GM23338 (cell line): ENCODE measurements around the gene MYDGF. TPM values are rescaled to one million over a fixed set of nuclear protein-coding genes. Genes with fewer than 3 reads are reported as not detected.

Source experiments
- ATAC-seq: fragments of 200-7000 bp; cut with Tn5 transposase; 3 replicates; pipeline ENCODE4 v1.9.1; 2020
- DNase-seq: peaks from one replicate; pipeline ENCODE4 v3.0.0-alpha.2; 2015; ENCODE audit warnings: low spot score
- H2AFZ ChIP-seq: fragments of 200-600 bp; sonication (generic); 2 replicates; pipeline ENCODE4 v1.8.0; 2016; ENCODE audit warnings: antibody characterized with exemption, mild to moderate bottlenecking, moderate library complexity
- H3F3A ChIP-seq: fragments of 200-600 bp; sonication (generic); replicated peaks from 2 replicates; pipeline ENCODE4 v1.8.0; 2017; ENCODE audit warnings: antibody characterized with exemption, mixed run types, low read depth
- H3K27ac ChIP-seq: fragments of 200-600 bp; sonication (generic); 2 replicates; pipeline ENCODE4 v1.6.1; 2016; ENCODE audit warnings: low read depth
- H3K27me3 ChIP-seq: fragments of 200-600 bp; sonication (generic); 2 replicates; pipeline ENCODE4 v1.8.0; 2016; ENCODE audit warnings: mild to moderate bottlenecking, mixed run types, moderate library complexity; ENCODE audit not compliant: insufficient read depth
- H3K36me3 ChIP-seq: fragments of 200-600 bp; sonication (generic); 2 replicates; pipeline ENCODE4 v1.8.0; 2016; ENCODE audit warnings: mild to moderate bottlenecking; ENCODE audit not compliant: insufficient read depth
- H3K4me1 ChIP-seq: fragments of 200-600 bp; sonication (generic); 2 replicates; pipeline ENCODE4 v1.8.0; 2016; ENCODE audit warnings: mild to moderate bottlenecking, moderate library complexity; ENCODE audit not compliant: insufficient read depth
- H3K4me2 ChIP-seq: fragments of 200-600 bp; sonication (generic); 2 replicates; pipeline ENCODE4 v1.7.1; 2017; ENCODE audit warnings: mixed run types
- H3K4me3 ChIP-seq: fragments of 200-600 bp; sonication (generic); 2 replicates; pipeline ENCODE4 v1.6.1; 2016; ENCODE audit warnings: mixed run types
- H3K79me2 ChIP-seq: fragments of 200-600 bp; sonication (generic); replicated peaks from 2 replicates; pipeline ENCODE4 v1.8.0; 2017; ENCODE audit warnings: mild to moderate bottlenecking; ENCODE audit not compliant: insufficient read depth
- H3K9me2 ChIP-seq: fragments of 200-600 bp; sonication (generic); 2 replicates; pipeline ENCODE4 v1.8.0; 2017; ENCODE audit not compliant: insufficient read depth
- H4K20me1 ChIP-seq: fragments of 200-600 bp; sonication (generic); replicated peaks from 2 replicates; pipeline ENCODE4 v1.8.0; 2017; ENCODE audit warnings: mild to moderate bottlenecking; ENCODE audit not compliant: insufficient read depth
- H3K27ac Mint-ChIP-seq: 2 replicates; pipeline ENCODE4 v1.8.0; 2020; ENCODE audit warnings: inconsistent platforms, mild to moderate bottlenecking, moderate library complexity, mixed read lengths
- H3K27me3 Mint-ChIP-seq: 3 replicates; pipeline ENCODE4 v1.8.0; 2022; ENCODE audit warnings: low read depth, mild to moderate bottlenecking, moderate library complexity, mixed read lengths, inconsistent platforms; ENCODE audit not compliant: insufficient read depth, poor library complexity
- H3K36me3 Mint-ChIP-seq: 3 replicates; pipeline ENCODE4 v1.8.0; 2021; ENCODE audit warnings: low read depth, mild to moderate bottlenecking, inconsistent platforms, moderate library complexity, mixed read lengths
- H3K4me1 Mint-ChIP-seq: 3 replicates; pipeline ENCODE4 v1.8.0; 2020; ENCODE audit warnings: mild to moderate bottlenecking, inconsistent platforms, mixed read lengths
- H3K4me3 Mint-ChIP-seq: 3 replicates; pipeline ENCODE4 v1.8.0; 2021; ENCODE audit warnings: moderate library complexity, mild to moderate bottlenecking, inconsistent platforms, mixed read lengths
- H3K9me3 Mint-ChIP-seq: 3 replicates; pipeline ENCODE4 v1.8.0; 2020; ENCODE audit warnings: moderate library complexity, mild to moderate bottlenecking, inconsistent platforms, mixed read lengths
- CREB1 ChIP-seq: fragments of 250-450 bp; sonication (Bioruptor Pico); IDR thresholded peaks from 2 replicates; pipeline ENCODE4 v1.5.0; 2020; ENCODE audit warnings: low read depth, mild to moderate bottlenecking, moderate library complexity
- EZH2 ChIP-seq: fragments of 200-600 bp; sonication (generic); IDR thresholded peaks from one replicate; pipeline ENCODE4 v1.8.0; 2017; ENCODE audit warnings: antibody characterized with exemption, mild to moderate bottlenecking, low read depth; ENCODE audit not compliant: unreplicated experiment
- EZH2phosphoT487 ChIP-seq: fragments of 200-600 bp; sonication (generic); IDR thresholded peaks from one replicate; pipeline ENCODE4 v1.8.1; 2018; ENCODE audit warnings: antibody characterized with exemption; ENCODE audit not compliant: unreplicated experiment
- JUNB ChIP-seq: IDR thresholded peaks from one replicate; pipeline ENCODE4 v1.6.1; 2016; ENCODE audit warnings: antibody characterized with exemption; ENCODE audit not compliant: unreplicated experiment
- NANOG ChIP-seq: IDR thresholded peaks from 2 replicates; pipeline ENCODE4 v1.6.1; 2016; ENCODE audit warnings: antibody characterized with exemption, borderline replicate concordance
- POLR2AphosphoS5 ChIP-seq: IDR thresholded peaks from 2 replicates; pipeline ENCODE4 v1.6.1; 2016; ENCODE audit warnings: antibody characterized with exemption, low read depth
- STAT1 ChIP-seq: IDR thresholded peaks from one replicate; pipeline ENCODE4 v1.6.1; 2016; ENCODE audit warnings: antibody characterized with exemption; ENCODE audit not compliant: unreplicated experiment
- ZNF114 ChIP-seq: fragments of 250-450 bp; sonication (Bioruptor Pico); IDR thresholded peaks from 2 replicates; pipeline ENCODE4 v1.5.0; 2020; ENCODE audit warnings: mild to moderate bottlenecking, moderate library complexity
- ZNF331 ChIP-seq: fragments of 250-450 bp; sonication (Bioruptor Pico); IDR thresholded peaks from 2 replicates; pipeline ENCODE4 v1.5.0; 2020; ENCODE audit warnings: low read depth, mild to moderate bottlenecking, moderate library complexity
- ZNF462 ChIP-seq: fragments of 250-450 bp; sonication (Bioruptor Pico); IDR thresholded peaks from 2 replicates; pipeline ENCODE4 v1.5.0; 2020; ENCODE audit warnings: mild to moderate bottlenecking, moderate library complexity
- polyA plus RNA-seq: library from polyadenylated mRNA; unstranded; fragments of >200 nt; fragmentation: Nextera tagmentation; extraction: Ambion mirVana; gene quantifications from 2 replicates; pipeline ENCODE4 v1.2.1, GENCODE V29; 2016
- total RNA-seq: library from RNA; depleted of rRNA; stranded (reverse); fragments of >200 nt; shearing (Covaris generic); gene quantifications from 2 replicates; pipeline ENCODE4 v1.2.3, GENCODE V29; 2014
- TF ChIP-seq, protein P1 (sequence below): IDR thresholded peaks from 2 replicates; pipeline ENCODE4 v1.6.1; 2016; ENCODE audit warnings: antibody characterized with exemption

Gene MYDGF
- total and polyA plus RNA-seq, 2 experiments from 2014 or later: 42.3 to 99.5 TPM

DNA sequence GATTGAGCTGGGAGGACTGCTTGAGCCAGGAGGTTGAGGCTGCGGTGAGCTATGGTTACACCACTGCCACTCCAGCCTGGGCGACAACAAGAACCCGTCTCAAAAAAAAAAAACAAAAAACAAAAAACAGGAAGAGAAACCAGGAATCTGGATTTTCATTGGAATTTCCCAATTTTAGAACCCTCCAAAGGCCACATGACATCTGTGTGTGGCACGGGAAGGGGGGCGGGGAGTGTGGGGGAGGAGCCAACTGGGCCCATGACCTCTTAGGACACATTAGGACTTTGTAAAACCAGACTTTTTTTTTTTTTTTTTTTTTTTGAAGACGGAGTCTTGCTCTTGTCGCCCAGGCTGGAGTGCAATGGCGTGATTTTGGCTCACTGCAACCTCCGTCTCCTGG is 21.2 kb upstream of the MYDGF start (continued):
- no peak for TF ChIP-seq ZNF462 (CRISPR knock-in tag)
- no peak for TF ChIP-seq STAT1
- no peak for TF ChIP-seq EZH2
- TF ChIP-seq CREB1: no peak
- no peak for TF ChIP-seq NANOG
- TF ChIP-seq ZNF114 (CRISPR knock-in tag): no peak

GRCh38 chr19:4690361-4690760 is 20.2 kb upstream of the MYDGF start:
- Mint-ChIP-seq H3K4me3 (no peak overlapping the region), H3K4me1 (no peaks in the 10 kb centered on the region), H3K36me3 (peaks cover 39% of the 10 kb centered on the region), H3K27me3 (peaks cover 11% of the 10 kb centered on the region), H3K9me3 (no peaks in the 10 kb centered on the region), H3K27ac (no peak overlapping the region)
- Histone ChIP-seq H3K27ac (no peak overlapping the region), H3K4me3 (no peak overlapping the region), H3K9me2 (no peaks in the 10 kb centered on the region), H3K79me2 (no peaks in the 10 kb centered on the region), H3F3A (no peaks in the 10 kb centered on the region), H3K4me2 (no peak overlapping the region), H2AFZ (no peak overlapping the region), H3K4me1 (no peaks in the 10 kb centered on the region), H3K36me3 (peaks cover 11% of the 10 kb centered on the region), H4K20me1 (no peaks in the 10 kb centered on the region), H3K27me3 (no peaks in the 10 kb centered on the region)
- ATAC-seq (no peak), DNase-seq (no peak)
- TF ChIP-seq NANOG (no peak), EZH2 (no peak), EZH2phosphoT487 (no peak), POLR2AphosphoS5 (no peak), ZNF331 (no peak), ZNF114 (CRISPR knock-in tag) (no peak), JUNB (no peak)
- TF ChIP-seq, protein P1, sequence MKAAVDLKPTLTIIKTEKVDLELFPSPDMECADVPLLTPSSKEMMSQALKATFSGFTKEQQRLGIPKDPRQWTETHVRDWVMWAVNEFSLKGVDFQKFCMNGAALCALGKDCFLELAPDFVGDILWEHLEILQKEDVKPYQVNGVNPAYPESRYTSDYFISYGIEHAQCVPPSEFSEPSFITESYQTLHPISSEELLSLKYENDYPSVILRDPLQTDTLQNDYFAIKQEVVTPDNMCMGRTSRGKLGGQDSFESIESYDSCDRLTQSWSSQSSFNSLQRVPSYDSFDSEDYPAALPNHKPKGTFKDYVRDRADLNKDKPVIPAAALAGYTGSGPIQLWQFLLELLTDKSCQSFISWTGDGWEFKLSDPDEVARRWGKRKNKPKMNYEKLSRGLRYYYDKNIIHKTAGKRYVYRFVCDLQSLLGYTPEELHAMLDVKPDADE: no peak
